AG09319 (cell line): ENCODE results near the gene SPCS1.
"Not testable (repeated sequence)": the region's sequence is repeated elsewhere in the genome, so short reads cannot be mapped to it uniquely, and the experiment has no call there.

Experiments used
- DNase-seq: peaks from one replicate; pipeline ENCODE4 v3.0.0-alpha.2; 2010; ENCODE audit warnings: low read depth; ENCODE audit errors: extremely low read depth
- TF ChIP-seq, protein P1 (sequence below): IDR thresholded peaks from 2 replicates; pipeline ENCODE4 v1.5.1; 2011; ENCODE audit warnings: low read depth, mild to moderate bottlenecking, inconsistent platforms, low read length, moderate library complexity

Gene SPCS1

GRCh38 chr3:52721002-52721729 lies 15.3 kb downstream of the SPCS1 start:
- TF ChIP-seq, protein P1, sequence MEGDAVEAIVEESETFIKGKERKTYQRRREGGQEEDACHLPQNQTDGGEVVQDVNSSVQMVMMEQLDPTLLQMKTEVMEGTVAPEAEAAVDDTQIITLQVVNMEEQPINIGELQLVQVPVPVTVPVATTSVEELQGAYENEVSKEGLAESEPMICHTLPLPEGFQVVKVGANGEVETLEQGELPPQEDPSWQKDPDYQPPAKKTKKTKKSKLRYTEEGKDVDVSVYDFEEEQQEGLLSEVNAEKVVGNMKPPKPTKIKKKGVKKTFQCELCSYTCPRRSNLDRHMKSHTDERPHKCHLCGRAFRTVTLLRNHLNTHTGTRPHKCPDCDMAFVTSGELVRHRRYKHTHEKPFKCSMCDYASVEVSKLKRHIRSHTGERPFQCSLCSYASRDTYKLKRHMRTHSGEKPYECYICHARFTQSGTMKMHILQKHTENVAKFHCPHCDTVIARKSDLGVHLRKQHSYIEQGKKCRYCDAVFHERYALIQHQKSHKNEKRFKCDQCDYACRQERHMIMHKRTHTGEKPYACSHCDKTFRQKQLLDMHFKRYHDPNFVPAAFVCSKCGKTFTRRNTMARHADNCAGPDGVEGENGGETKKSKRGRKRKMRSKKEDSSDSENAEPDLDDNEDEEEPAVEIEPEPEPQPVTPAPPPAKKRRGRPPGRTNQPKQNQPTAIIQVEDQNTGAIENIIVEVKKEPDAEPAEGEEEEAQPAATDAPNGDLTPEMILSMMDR: no peak
- no peak for DNase-seq

DNA sequence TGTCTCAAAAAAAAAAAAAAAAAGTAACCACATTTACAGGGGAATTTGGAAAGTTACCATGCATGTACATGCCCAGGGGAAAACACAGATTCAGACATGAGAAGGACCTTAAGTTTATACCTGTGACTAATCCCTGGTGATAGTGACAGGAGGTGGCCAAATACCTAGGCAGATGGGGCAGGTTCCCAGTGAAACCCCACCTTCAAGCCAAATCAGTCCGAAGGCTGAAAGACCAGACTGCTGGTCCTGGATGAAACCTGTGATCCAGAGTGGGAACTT lies 15.8 kb downstream of the SPCS1 start:
- DNase-seq: no peak
- TF ChIP-seq, protein P1: no peak

GRCh38 chr3:52722491-52722890 lies 16.6 kb downstream of the SPCS1 start:
- TF ChIP-seq, protein P1: no peak

DNA sequence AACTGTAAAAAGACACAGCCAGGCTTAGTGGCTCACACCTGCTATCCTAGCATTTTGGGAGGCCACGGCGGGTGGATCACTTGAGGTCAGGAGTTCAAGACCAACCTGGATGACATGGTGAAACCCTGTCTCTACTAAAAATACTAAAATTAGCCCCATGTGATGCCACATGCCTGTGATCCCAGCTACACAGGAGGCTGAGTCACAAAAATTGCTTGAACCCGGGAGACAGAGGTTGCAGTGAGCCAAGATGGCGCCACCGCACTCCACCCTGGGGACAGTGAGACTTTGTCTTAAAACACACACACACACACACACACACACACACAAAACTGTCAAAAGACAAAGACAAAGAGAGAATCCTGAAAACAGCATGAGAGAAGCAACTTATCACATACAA lies 18.0 kb downstream of the SPCS1 start:
- TF ChIP-seq, protein P1: no peak
- no peak for DNase-seq

More at GRCh38 chr3:52722491-52722890, 16.6 kb downstream of the SPCS1 start:
- no peak for DNase-seq

- TF ChIP-seq, protein P1: no peak
- DNase-seq: no peak
Measured at GRCh38 chr3:52724511-52724910, 18.6 kb downstream of the SPCS1 start.

GRCh38 chr3:52728753-52729152 lies 22.8 kb downstream of the SPCS1 start:
- not testable (repeated sequence) for DNase-seq

DNA sequence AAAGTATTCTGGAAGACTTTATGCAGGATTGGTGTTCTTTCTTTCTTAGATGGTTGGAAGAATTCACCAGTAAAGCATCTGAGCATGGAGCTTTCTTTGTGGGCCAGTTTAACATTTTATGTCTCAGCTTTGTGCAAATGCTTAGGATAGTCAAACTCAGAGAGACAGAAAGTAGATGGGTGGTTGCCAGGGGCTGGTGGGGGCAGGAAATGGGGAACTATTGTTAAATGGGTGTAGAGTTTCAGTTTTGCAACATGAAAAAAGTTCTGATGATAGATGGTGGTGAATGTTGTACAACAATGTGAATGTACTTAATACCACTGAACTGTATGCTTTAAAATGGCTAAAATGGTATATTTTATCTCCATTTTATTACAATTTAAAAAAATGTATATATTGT lies 24.8 kb downstream of the SPCS1 start:
- no peak for DNase-seq
- TF ChIP-seq, protein P1: no peak

DNA sequence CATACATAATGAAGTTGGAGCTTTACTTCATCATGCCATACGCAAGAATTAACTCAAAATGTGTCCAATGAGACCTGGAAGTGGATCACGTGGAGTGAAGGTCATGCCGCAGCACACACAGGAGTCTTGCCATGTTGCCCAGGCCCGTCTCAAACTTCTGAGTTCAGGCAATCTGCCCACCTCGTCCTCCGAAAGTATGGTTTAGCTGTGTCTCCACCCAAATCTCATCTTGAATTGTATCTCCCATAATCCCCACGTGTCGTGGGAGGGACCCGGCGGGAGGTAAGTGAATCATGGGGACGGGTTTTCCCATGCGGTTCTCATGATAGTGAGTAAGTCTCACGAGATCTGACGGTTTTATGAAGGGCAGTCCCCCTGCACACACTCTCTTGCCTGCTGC lies 25.7 kb downstream of the SPCS1 start:
- TF ChIP-seq, protein P1: no peak
- no peak for DNase-seq
